K562 (cell line): ENCODE measurements around the gene NHSL2. TPM values are rescaled to one million over a fixed set of nuclear protein-coding genes. Genes with fewer than 3 reads are reported as not detected.

Experiments used
- ATAC-seq: fragments of 200-7000 bp; cut with Tn5 transposase; 3 replicates; pipeline ENCODE4 v1.9.1; 2020; ENCODE audit warnings: moderate library complexity
- BruUV-seq: library from RNA; stranded (reverse); fragments of 400-500 nt; replicated peaks from 2 replicates; lab custom pipeline; 2021; lab: Mats Ljungman, UMichigan
- CTCF ChIA-PET: fragments of 300-600 bp; formaldehyde crosslinking; extraction: SDS; loops from one replicate; lab custom pipeline; 2021; ENCODE audit warnings: low intra/inter-chr PET ratio; lab: Yijun Ruan, JAX
- POLR2A ChIA-PET: fragments of 300-600, 350-650 bp; sonication (Branson Sonifier 250); formaldehyde crosslinking; extraction: SDS; loops from one replicate; lab custom pipeline; 2021; ENCODE audit warnings: antibody characterized with exemption, inconsistent platforms; lab: Yijun Ruan, JAX
- DNase-seq, 4 experiments: peaks; one replicate each; pipeline versions ENCODE4 v3.0.0 to v3.0.0-alpha.2; 2011 to 2018; ENCODE audit warnings: low spot score in 3 of 4, mixed read lengths in 3 of 4; ENCODE audit errors: extremely low read depth in 1 of 4
- FAIRE-seq: peaks from 2 replicates; lab custom pipeline; 2011; peaks lifted over from hg19 to GRCh38; lab: Jason Lieb, UNC
- H2AFZ ChIP-seq: 2 replicates; pipeline ENCODE4 v1.6.0; 2011; ENCODE audit warnings: low read depth, low read length, control low read depth, inconsistent platforms
- H3K27ac ChIP-seq: fragments of 200-600 bp; 3 replicates; pipeline ENCODE4 v1.8.0; 2011; ENCODE audit warnings: low read depth, mild to moderate bottlenecking, control low read depth, inconsistent platforms, low read length, moderate library complexity, mixed read lengths; ENCODE audit errors: extremely low read depth
- H3K27me3 ChIP-seq, 2 experiments: fragments of 300-600 bp in 1 of 2; 2 replicates in 1 of 2; 3 replicates in 1 of 2; pipeline versions ENCODE4 v1.6.0 to v1.8.0; 2011; ENCODE audit warnings: inconsistent platforms in 2 of 2, low read length in 2 of 2, mild to moderate bottlenecking in 1 of 2, mixed read lengths in 1 of 2, moderate library complexity in 1 of 2; ENCODE audit not compliant: control insufficient read depth in 2 of 2, insufficient read depth in 2 of 2
- H3K36me3 ChIP-seq: fragments of 300-600 bp; 3 replicates; pipeline ENCODE4 v1.8.0; 2011; ENCODE audit warnings: mild to moderate bottlenecking, low read length, inconsistent platforms; ENCODE audit not compliant: control insufficient read depth, insufficient read depth
- H3K4me1 ChIP-seq, 2 experiments: fragments of 200-600 bp in 1 of 2; replicated peaks in 1 of 2; 2 replicates in 1 of 2; 3 replicates in 1 of 2; pipeline versions ENCODE4 v1.5.1 to v1.8.0; 2011; ENCODE audit warnings: inconsistent platforms in 2 of 2, low read length in 2 of 2, mild to moderate bottlenecking in 1 of 2, mixed read lengths in 1 of 2, moderate library complexity in 1 of 2; ENCODE audit not compliant: control insufficient read depth in 2 of 2, insufficient read depth in 2 of 2
- H3K4me2 ChIP-seq: 2 replicates; pipeline ENCODE4 v1.6.1; 2011; ENCODE audit warnings: low read length, control low read depth, inconsistent platforms, mixed read lengths; ENCODE audit not compliant: insufficient read depth
- H3K4me3 ChIP-seq: fragments of 200-600 bp; sonication (generic), shearing (Covaris generic); 2 replicates; pipeline ENCODE4 v1.5.1; 2016; ENCODE audit warnings: control low read depth, inconsistent platforms
- H3K79me2 ChIP-seq: fragments of 200-600 bp; 3 replicates; pipeline ENCODE4 v1.8.0; 2011; ENCODE audit warnings: low read length, inconsistent platforms; ENCODE audit not compliant: control insufficient read depth, insufficient read depth
- H3K9ac ChIP-seq, 2 experiments: 2 replicates each; pipeline versions ENCODE4 v1.6.0 to v1.6.1; 2011; ENCODE audit warnings: low read depth in 2 of 2, low read length in 2 of 2, control low read depth in 1 of 2, inconsistent platforms in 1 of 2, mild to moderate bottlenecking in 1 of 2, mixed read lengths in 1 of 2; ENCODE audit not compliant: insufficient read depth in 1 of 2
- H3K9me1 ChIP-seq: one replicate; pipeline ENCODE4 v1.6.0; 2011; ENCODE audit warnings: inconsistent platforms, mild to moderate bottlenecking, low read length, moderate library complexity; ENCODE audit not compliant: control insufficient read depth, insufficient read depth
- H3K9me3 ChIP-seq: replicated peaks from 2 replicates; pipeline ENCODE4 v1.5.1; 2011; ENCODE audit warnings: low read depth, low read length, inconsistent platforms; ENCODE audit not compliant: control insufficient read depth, insufficient read depth
- H4K20me1 ChIP-seq: replicated peaks from 2 replicates; pipeline ENCODE4 v1.6.1; 2011; ENCODE audit warnings: low read length, inconsistent platforms, mixed read lengths; ENCODE audit not compliant: control insufficient read depth, insufficient read depth
- ATF7 ChIP-seq: fragments of 450-650 bp; IDR thresholded peaks from 2 replicates; pipeline ENCODE4 v1.7.1; 2014; ENCODE audit warnings: mild to moderate bottlenecking, moderate library complexity
- CXXC5 ChIP-seq: fragments of 250-450 bp; sonication (Bioruptor Pico); IDR thresholded peaks from 2 replicates; pipeline ENCODE4 v1.8.0; 2022; ENCODE audit warnings: inconsistent platforms, mild to moderate bottlenecking, moderate library complexity
- RBM15 ChIP-seq: fragments of 200-400 bp; formaldehyde crosslinking; IDR thresholded peaks from 2 replicates; pipeline ENCODE4 v1.6.1; 2018; ENCODE audit warnings: mild to moderate bottlenecking, low read length, moderate library complexity; ENCODE audit not compliant: insufficient read depth
- RBM39 ChIP-seq: fragments of 200-400 bp; formaldehyde crosslinking; optimal IDR thresholded peaks from 2 replicates; pipeline ENCODE3; 2018; ENCODE audit warnings: low read depth, low read length
- RFX1 ChIP-seq: fragments of 450-650 bp; IDR thresholded peaks from 2 replicates; pipeline ENCODE4 v1.6.1; 2016; ENCODE audit warnings: mild to moderate bottlenecking, moderate library complexity
- RUNX1 ChIP-seq: sonication (generic); IDR thresholded peaks from 2 replicates; pipeline ENCODE4 v1.6.1; 2016; ENCODE audit warnings: antibody characterized with exemption, low read depth
- SMAD1 ChIP-seq: fragments of 150-350 bp; IDR thresholded peaks from 2 replicates; pipeline ENCODE4 v1.6.1; 2014; ENCODE audit warnings: low read length, low read depth; ENCODE audit not compliant: partially characterized antibody
- TFAM ChIP-seq: fragments of 250-450 bp; sonication (Bioruptor Pico); conservative IDR thresholded peaks from 2 replicates; pipeline ENCODE4 v1.5.0; 2021; ENCODE audit warnings: mild to moderate bottlenecking, moderate library complexity
- U2AF1 ChIP-seq: fragments of 200-400 bp; formaldehyde crosslinking; optimal IDR thresholded peaks from 2 replicates; pipeline ENCODE3; 2017; ENCODE audit warnings: mild to moderate bottlenecking, low read depth, low read length, moderate library complexity
- ZNF165 ChIP-seq: fragments of 250-450 bp; sonication (Bioruptor Pico); IDR thresholded peaks from 2 replicates; pipeline ENCODE4 v1.4.0; 2020; ENCODE audit warnings: borderline replicate concordance
- ZNF253 ChIP-seq: fragments of 250-450 bp; sonication (Bioruptor Pico); conservative IDR thresholded peaks from 2 replicates; pipeline ENCODE4 v1.6.1; 2021; ENCODE audit warnings: mild to moderate bottlenecking
- ZNF3 ChIP-seq: fragments of 250-450 bp; sonication (Bioruptor Pico); IDR thresholded peaks from 2 replicates; pipeline ENCODE4 v1.5.0; 2021; ENCODE audit warnings: mild to moderate bottlenecking, moderate library complexity
- ZNF764 ChIP-seq: fragments of 250-450 bp; sonication (Bioruptor Pico); IDR thresholded peaks from 2 replicates; pipeline ENCODE4 v1.4.0; 2020; ENCODE audit warnings: low read depth, mild to moderate bottlenecking, moderate library complexity
- WGBS: fragments of 100-300 bp; shearing (Covaris generic); methylation state at CpG from one replicate; pipeline ENCODE4 v1.1.6; 2016; ENCODE audit warnings: low coverage, mixed read lengths; ENCODE audit not compliant: insufficient coverage; ENCODE audit errors: missing lambda C conversion rate; 5-methylcytosine and 5-hydroxymethylcytosine counted together
- in situ Hi-C: fragments of 300-500 bp; cut with MboI; formaldehyde crosslinking; loops from 4 replicates; pipeline ENCODE4 v1.15.0; 2018; ENCODE audit warnings: inconsistent platforms, mixed read lengths
- intact Hi-C: fragments of 100-400 bp; cut with micrococcal nuclease; formaldehyde crosslinking; loops from 2 replicates; pipeline ENCODE4 v1.14.2; 2022
- polyA plus RNA-seq, 8 experiments: library from polyadenylated mRNA; depleted of rRNA in 4 of 8; stranded (reverse) in 5 of 8; unstranded in 3 of 8; fragments of >200 nt; fragmentation: Nextera tagmentation in 2 of 8; fragmentation: Illumina TruSeq in 1 of 8; extraction: Ambion mirVana in 2 of 8; extraction: Trizol in 1 of 8; gene quantifications; 2 replicates each; pipeline versions ENCODE4 v1.2.1 to v1.2.3, GENCODE V29; 2011 to 2014; ENCODE audit warnings: inconsistent platforms in 1 of 8, missing spikeins in 1 of 8
- total RNA-seq, 7 experiments: library from RNA; depleted of rRNA in 6 of 7; stranded (reverse); fragments of >200 nt in 6 of 7; fragmentation: Illumina TruSeq in 2 of 7; extraction: Trizol in 2 of 7; gene quantifications; 2 replicates each; pipeline versions ENCODE4 v1.2.1 to v1.2.3, GENCODE V29; 2011 to 2021; ENCODE audit warnings: low replicate concordance in 1 of 7
- TF ChIP-seq, protein P1 (sequence below): fragments of 450-650 bp; IDR thresholded peaks from 2 replicates; pipeline ENCODE4 v1.6.1; 2016; ENCODE audit warnings: antibody characterized with exemption
- TF ChIP-seq, protein P2 (sequence below), 2 experiments: fragments of 450-650 bp in 1 of 2; sonication (generic) in 1 of 2; formaldehyde crosslinking; conservative IDR thresholded peaks; 2 replicates each; pipeline versions ENCODE4 v1.4.0 to v1.8.1; 2020 to 2022; ENCODE audit warnings: mild to moderate bottlenecking in 1 of 2, missing genetic modification reagents in 1 of 2
- TF ChIP-seq, protein P3 (sequence below): fragments of 250-450 bp; sonication (Bioruptor Pico); IDR thresholded peaks from 2 replicates; pipeline ENCODE4 v1.8.0; 2021; ENCODE audit warnings: moderate library complexity, mild to moderate bottlenecking, inconsistent platforms

Gene NHSL2
- total and polyA plus RNA-seq, 9 of the 15 experiments (the other 6 are each of a cell fraction or from before 2014, with no cell fraction given), result 0.02 TPM; not detected in 8

DNA sequence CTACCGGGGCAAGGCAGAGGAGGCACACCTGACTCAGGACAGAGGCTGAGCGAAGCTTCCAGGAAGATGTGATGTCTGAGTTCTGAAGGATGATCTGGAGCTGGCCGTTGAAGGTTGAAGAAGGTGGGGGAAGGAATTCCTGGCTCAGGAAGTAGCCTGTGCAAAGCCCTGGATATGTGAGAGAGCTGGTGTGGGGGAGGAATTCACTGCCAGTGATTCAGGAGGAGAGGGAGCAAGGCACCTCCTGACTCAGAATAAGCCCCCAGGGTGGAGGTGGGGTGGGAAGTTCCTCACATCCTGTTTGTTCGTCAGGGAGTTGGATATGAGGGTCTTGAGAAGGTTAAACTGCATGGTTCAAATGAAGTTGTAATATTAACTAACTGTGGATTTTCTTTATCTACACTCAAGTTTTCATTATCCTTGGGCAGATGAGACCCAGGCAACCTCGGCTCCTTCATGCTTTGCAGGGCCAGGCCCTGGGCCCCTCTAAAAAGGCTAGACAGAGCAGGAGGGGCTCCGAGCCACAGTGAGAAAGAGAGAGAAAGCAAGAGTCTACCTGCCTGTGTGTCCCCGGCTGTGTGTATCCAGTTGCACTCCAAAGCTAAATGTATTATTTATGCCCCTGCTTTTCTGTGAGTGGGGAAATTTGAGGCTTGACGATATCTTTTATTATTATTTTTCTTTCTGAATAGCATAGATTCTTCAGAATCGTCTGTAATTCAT is 7.1 kb downstream of the NHSL2 start:
- H3K4me3 ChIP-seq, result no peak overlapping the region
- no peak for FAIRE-seq
- ATAC-seq, result no peak
- WGBS, result 0% methylated on average over 8 of the region's 9 CpGs
- no peaks in the 10 kb centered on the region for H3K36me3 ChIP-seq
- H3K4me2 ChIP-seq, result no peak overlapping the region
- H4K20me1 ChIP-seq, result no peaks in the 10 kb centered on the region
- intact Hi-C loops, result no loop called here
- no peak overlapping the region for H2AFZ ChIP-seq
- no peak for TF ChIP-seq ZNF764
- TF ChIP-seq RUNX1, result no peak
- TF ChIP-seq ATF7, result no peak
- TF ChIP-seq RBM15, result no peak
- ChIA-PET CTCF (no interaction called here), POLR2A (no interaction called here)
- H3K9ac ChIP-seq, result no peak overlapping the region
- in situ Hi-C loops, result no loop called here
- no peak for DNase-seq
- H3K79me2 ChIP-seq, result no peaks in the 10 kb centered on the region
- no peaks in the 10 kb centered on the region for H3K9me3 ChIP-seq
- BruUV-seq, result no TSS peak
- H3K27ac ChIP-seq, result no peak overlapping the region
- peaks cover 0 to 12% of the 10 kb centered on the region in 2 experiments; a peak in 2 of 5 replicates for H3K27me3 ChIP-seq
- no peaks in the 10 kb centered on the region for H3K4me1 ChIP-seq
- H3K9me1 ChIP-seq, result no peaks in the 10 kb centered on the region

DNA sequence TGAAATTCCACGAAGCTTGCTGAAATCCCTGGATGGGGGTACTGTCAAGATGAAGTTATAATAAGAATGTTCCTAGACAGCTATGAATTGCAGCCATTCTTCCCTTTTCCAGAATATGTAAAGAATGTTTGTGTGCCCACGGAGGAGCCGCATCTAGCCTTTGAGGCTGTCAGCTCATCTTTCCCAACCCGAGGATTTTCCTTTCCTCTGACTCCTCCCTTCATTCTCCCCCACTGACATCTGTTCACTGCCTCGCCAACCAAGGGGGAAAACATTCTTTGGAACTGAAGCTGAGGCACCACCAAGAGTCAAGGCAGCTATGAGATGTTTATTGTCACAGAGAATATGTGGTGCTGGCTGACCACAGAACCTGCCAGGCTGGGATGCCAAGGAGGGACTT is 8.8 kb downstream of the NHSL2 start:
- no peak overlapping the region for H3K4me2 ChIP-seq
- ATAC-seq (no peak), DNase-seq (no peak), FAIRE-seq (no peak)
- H3K36me3 ChIP-seq, result no peaks in the 10 kb centered on the region
- H3K9me3 ChIP-seq, result no peaks in the 10 kb centered on the region
- H3K4me1 ChIP-seq, result no peaks in the 10 kb centered on the region
- WGBS, result 2% methylated on average over 5 of the region's 5 CpGs
- ChIA-PET POLR2A (no interaction called here), CTCF (no interaction called here)
- in situ Hi-C loops (no loop called here), intact Hi-C loops (no loop called here)
- no peak overlapping the region for H3K9ac ChIP-seq
- peaks cover under 1% of the 10 kb centered on the region for H3K9me1 ChIP-seq
- peaks cover 0 to 6% of the 10 kb centered on the region in 2 experiments; a peak in 2 of 5 replicates for H3K27me3 ChIP-seq
- H4K20me1 ChIP-seq, result no peaks in the 10 kb centered on the region
- no TSS peak for BruUV-seq
- H3K4me3 ChIP-seq, result no peak overlapping the region
- H3K27ac ChIP-seq, result no peak overlapping the region
- no peaks in the 10 kb centered on the region for H3K79me2 ChIP-seq
- no peak overlapping the region for H2AFZ ChIP-seq
- no peak for TF ChIP-seq RFX1
- no peak for TF ChIP-seq SMAD1
- no peak for TF ChIP-seq CXXC5 (CRISPR knock-in tag)
- TF ChIP-seq U2AF1, result no peak
- TF ChIP-seq TFAM (CRISPR knock-in tag), result no peak
- no peak for TF ChIP-seq ZNF3 (CRISPR knock-in tag)
- TF ChIP-seq RBM39, result no peak
- TF ChIP-seq, protein P1, sequence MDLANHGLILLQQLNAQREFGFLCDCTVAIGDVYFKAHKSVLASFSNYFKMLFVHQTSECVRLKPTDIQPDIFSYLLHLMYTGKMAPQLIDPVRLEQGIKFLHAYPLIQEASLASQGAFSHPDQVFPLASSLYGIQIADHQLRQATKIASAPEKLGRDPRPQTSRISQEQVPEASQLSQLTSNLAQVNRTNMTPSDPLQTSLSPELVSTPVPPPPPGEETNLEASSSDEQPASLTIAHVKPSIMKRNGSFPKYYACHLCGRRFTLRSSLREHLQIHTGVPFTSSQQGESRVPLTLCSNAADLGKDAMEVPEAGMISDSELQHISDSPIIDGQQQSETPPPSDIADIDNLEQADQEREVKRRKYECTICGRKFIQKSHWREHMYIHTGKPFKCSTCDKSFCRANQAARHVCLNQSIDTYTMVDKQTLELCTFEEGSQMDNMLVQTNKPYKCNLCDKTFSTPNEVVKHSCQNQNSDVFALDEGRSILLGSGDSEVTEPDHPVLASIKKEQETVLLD, result no peak
- TF ChIP-seq ZNF165 (CRISPR knock-in tag), result no peak
- no peak for TF ChIP-seq ZNF253 (CRISPR knock-in tag)
- TF ChIP-seq, protein P2, sequence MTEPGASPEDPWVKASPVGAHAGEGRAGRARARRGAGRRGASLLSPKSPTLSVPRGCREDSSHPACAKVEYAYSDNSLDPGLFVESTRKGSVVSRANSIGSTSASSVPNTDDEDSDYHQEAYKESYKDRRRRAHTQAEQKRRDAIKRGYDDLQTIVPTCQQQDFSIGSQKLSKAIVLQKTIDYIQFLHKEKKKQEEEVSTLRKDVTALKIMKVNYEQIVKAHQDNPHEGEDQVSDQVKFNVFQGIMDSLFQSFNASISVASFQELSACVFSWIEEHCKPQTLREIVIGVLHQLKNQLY (CRISPR knock-in tag; conservative IDR thresholded peaks at IDR 0.05), result no peak
- TF ChIP-seq, protein P3, sequence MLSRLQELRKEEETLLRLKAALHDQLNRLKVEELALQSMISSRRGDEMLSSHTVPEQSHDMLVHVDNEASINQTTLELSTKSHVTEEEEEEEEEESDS (CRISPR knock-in tag), result no peak
